Measurements from ENCODE around the gene ELAC2.
"Not testable (repeated sequence)": the region's sequence is repeated elsewhere in the genome, so short reads cannot be mapped to it uniquely, and the experiment has no call there.

Gene ELAC2

GRCh38 chr17:12985431-12986293 lies 32.2 kb downstream of the ELAC2 start:
- no peak for DNase-seq

GRCh38 chr17:12983991-12984884 lies 33.6 kb downstream of the ELAC2 start:
- no peak for DNase-seq

GRCh38 chr17:12982224-12982623 lies 35.6 kb downstream of the ELAC2 start:
- DNase-seq, result no peak

- DNase-seq, result no peak
These were observed 37.9 kb downstream of the ELAC2 start for GRCh38 chr17:12979826-12980500.

GRCh38 chr17:12979246-12979645 lies 38.6 kb downstream of the ELAC2 start:
- no peak for DNase-seq

GRCh38 chr17:12978787-12979186 lies 39.0 kb downstream of the ELAC2 start:
- DNase-seq, result not testable (repeated sequence)

- DNase-seq, result no peak
These were observed 40.6 kb downstream of the ELAC2 start for GRCh38 chr17:12977008-12977751.

- no peak for DNase-seq
These were observed 43.8 kb downstream of the ELAC2 start for GRCh38 chr17:12974005-12974531.

- DNase-seq, result no peak
These were observed 44.3 kb downstream of the ELAC2 start for GRCh38 chr17:12973496-12974004.

- DNase-seq, result no peak
These were observed 49.9 kb downstream of the ELAC2 start for GRCh38 chr17:12967962-12968361.

- no peak for DNase-seq
These were observed 51.4 kb downstream of the ELAC2 start for GRCh38 chr17:12966413-12966812.

GRCh38 chr17:12965988-12966387 lies 51.8 kb downstream of the ELAC2 start:
- no peak for DNase-seq

- DNase-seq, result no peak
These were observed 53.0 kb downstream of the ELAC2 start for GRCh38 chr17:12964840-12965239.

GRCh38 chr17:12964162-12964561 lies 53.7 kb downstream of the ELAC2 start:
- DNase-seq, result no peak

GRCh38 chr17:12963505-12963904 lies 54.3 kb downstream of the ELAC2 start:
- no peak for DNase-seq

GRCh38 chr17:12961655-12962054 lies 56.2 kb downstream of the ELAC2 start:
- no peak for DNase-seq

GRCh38 chr17:12959441-12959840 lies 58.4 kb downstream of the ELAC2 start:
- no peak for DNase-seq

- no peak for DNase-seq
These were observed 59.0 kb downstream of the ELAC2 start for GRCh38 chr17:12958786-12959185.

- DNase-seq, result no peak
These were observed 62.3 kb downstream of the ELAC2 start for GRCh38 chr17:12955521-12955920.

- DNase-seq, result no peak
These were observed 64.7 kb downstream of the ELAC2 start for GRCh38 chr17:12953156-12953555.

- no peak for DNase-seq
These were observed 65.8 kb downstream of the ELAC2 start for GRCh38 chr17:12952012-12952411.

GRCh38 chr17:12947047-12947446 lies 70.8 kb downstream of the ELAC2 start:
- DNase-seq, result no peak

Data from suppressor macrophage treated with lipopolysaccharide for 4 hours (primary cell).